Forelimb muscle (tissue), 1 donor: ENCODE results near the gene RTTN. TPM values are rescaled to one million over a fixed set of nuclear protein-coding genes. Genes with fewer than 3 reads are reported as not detected.
"Not testable (repeated sequence)": the region's sequence is repeated elsewhere in the genome, so short reads cannot be mapped to it uniquely, and the experiment has no call there.

Source experiments
- DNase-seq: peaks from one replicate; pipeline ENCODE4 v3.0.0-alpha.2; 2013; ENCODE audit warnings: low read depth
- polyA plus RNA-seq: library from polyadenylated mRNA; unstranded; fragments of 120-200 nt; gene quantifications from one replicate; pipeline ENCODE4 v1.2.1, GENCODE V29; 2013; ENCODE audit not compliant: insufficient read length

Gene RTTN
- polyA plus RNA-seq, 1 donor: 11.9 TPM

GRCh38 chr18:70149616-70150301 lies 55.7 kb downstream of the RTTN start:
- DNase-seq: no peak

- DNase-seq: no peak
Observed at GRCh38 chr18:70149156-70149555, 56.3 kb downstream of the RTTN start.

DNA sequence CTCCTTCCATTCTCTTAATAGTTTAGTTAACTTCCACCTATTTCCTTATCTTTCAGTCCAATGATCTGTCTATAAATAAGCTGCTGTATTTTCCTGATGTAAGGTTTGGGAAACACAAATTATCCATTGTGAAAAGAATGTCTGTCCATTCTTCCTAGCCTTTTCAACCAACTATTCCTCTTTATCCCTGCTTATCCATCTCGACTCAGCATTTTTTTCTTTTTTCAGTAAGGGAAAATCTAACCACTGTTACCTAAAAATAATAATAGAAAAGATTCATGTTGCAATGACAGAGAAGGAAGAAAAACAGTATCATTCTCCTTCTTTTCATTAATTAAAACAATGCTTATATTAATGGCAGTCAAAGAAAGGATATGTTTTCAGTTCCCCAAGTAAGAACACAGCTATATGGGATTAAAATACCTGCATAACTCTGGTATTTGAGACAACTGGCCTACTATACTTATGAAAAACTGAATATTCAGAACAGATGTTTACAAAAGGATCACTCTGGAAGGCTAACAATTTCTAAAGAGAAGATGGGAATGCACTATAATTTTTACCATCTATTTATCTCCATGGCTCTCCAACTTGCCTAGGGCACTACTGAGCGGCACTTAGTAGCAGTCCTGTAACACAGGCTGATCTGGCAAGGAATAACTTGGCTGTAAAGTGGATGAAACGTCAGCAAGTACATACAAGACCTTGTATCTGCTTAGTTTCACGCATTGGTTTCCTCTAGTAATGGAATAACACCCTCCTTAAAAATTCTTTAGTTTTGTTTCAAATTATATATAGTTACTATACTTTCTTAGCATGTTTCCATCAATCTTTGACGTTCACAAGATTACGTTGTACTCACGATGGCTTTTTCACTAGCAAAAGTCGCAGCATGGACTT lies 57.2 kb downstream of the RTTN start:
- DNase-seq: no peak

GRCh38 chr18:70146174-70146573 lies 59.3 kb downstream of the RTTN start:
- no peak for DNase-seq

- no peak for DNase-seq
Observed at GRCh38 chr18:70142001-70142400, 63.5 kb downstream of the RTTN start.

DNA sequence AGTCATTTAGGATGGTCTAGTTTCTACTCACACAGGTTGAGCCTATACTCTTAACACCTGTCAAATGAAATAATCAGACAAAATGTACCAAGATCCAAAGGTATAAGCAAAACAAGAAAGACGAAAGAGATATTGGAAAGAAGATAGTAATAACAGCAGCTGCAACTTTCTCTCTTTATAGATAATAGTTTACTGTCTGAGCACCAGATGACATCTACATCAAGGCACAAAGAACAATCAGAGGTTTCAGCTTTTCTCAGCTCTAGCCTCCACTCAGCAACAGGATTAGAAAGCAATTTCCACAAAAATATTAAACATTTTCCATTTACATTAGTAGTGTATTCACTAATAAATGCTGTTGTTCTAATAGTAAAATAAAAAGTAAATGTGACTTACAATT lies 66.3 kb downstream of the RTTN start:
- no peak for DNase-seq

GRCh38 chr18:70135604-70136003 lies 69.9 kb downstream of the RTTN start:
- DNase-seq: no peak

GRCh38 chr18:70132999-70133398 lies 72.5 kb downstream of the RTTN start:
- no peak for DNase-seq

DNA sequence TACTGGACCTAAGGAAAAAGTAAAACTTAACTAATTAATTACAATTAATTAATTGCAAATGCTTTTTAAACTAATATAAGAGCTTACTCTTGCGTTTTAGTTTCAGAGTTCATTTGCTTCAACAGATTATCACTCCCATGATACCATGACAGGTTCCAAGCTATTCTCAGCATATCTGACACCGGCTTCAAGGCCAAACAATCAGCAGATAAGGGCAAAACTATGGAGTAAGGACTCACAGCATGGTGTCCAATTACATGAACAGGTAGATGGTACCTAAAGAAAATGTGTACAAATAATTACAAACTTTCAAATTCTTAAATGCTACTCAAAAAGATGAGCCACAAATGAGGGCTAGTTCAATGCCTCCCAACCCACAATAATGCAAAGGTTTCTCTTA lies 77.2 kb downstream of the RTTN start:
- DNase-seq: no peak

GRCh38 chr18:70127359-70127758 lies 78.1 kb downstream of the RTTN start:
- DNase-seq: no peak

- DNase-seq: no peak
Observed at GRCh38 chr18:70126832-70127231, 78.7 kb downstream of the RTTN start.

- DNase-seq: no peak
Observed at GRCh38 chr18:70124139-70124538, 81.3 kb downstream of the RTTN start.

DNA sequence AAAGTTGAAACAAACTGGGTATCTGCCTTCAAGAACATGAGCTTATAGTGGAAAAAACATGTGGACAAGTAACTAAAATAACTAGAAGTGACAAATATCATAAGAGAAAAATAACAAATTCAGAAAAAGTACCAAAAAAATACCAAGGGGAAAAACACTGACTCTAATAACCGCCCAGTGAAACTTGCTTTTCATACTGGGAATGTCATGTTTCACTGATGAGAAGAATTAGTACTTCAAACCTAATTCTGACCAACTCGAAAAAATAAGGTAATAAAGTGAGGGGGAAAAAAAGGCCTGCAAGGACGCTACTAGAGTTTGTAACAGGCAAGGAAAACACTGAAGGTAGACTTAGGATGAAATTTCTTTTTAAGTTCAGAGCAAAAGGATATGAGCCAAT lies 83.6 kb downstream of the RTTN start:
- DNase-seq: no peak

DNA sequence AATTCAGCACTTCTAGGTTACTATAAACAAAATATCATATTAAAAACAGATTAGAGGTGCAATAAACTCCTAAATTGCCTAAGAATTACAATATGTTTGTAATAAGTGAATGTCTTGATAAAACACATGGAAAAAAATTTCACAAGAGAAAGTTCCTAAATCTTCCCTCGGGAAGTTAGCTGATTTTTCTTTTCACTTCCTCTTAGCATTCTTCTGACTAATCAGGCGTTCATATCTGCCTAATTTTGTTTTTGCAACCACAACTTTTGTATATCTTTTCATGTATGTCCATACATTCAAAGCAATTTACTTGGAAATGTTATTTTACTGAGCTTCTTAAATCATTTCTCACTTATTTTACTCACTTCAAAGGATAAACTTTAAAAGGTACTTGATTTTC lies 88.5 kb downstream of the RTTN start:
- no peak for DNase-seq

DNA sequence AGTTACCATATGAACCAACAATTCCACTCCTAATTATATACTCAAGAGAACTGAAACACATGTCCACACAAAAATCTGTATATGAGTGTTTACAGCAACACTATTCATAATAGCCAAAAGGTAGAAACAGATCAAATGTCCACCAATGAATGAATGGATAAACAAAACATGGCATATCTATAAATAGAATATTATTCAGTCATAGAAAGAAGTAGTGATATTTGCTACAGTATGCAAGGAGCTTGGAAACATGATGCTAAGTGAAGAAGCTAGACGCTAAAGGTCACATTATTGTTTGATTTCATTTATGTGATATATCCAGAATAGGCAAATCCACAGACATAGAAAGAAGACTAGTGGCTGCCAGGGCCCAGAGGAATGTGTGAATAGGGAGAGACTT lies 92.0 kb downstream of the RTTN start:
- DNase-seq: no peak

DNA sequence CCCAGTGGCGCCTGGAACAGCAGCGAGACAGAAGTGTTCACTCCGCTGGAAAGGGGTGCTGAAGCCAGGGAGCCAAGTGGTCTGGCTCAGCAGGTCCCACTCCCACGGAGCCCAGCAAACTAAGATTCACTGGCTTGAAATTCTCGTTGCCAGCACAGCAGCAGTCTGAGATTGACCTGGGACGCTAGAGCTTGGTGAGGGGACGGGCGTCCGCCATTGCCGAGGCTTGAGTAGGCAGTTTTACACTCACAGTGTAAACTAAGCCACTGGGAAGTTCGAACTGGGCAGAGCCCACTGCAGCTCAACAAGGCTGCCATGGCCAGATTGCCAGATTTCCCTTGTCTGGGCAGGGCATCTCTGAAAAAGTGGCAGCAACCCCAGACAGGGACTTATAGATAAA lies 94.8 kb downstream of the RTTN start:
- DNase-seq: no peak

DNA sequence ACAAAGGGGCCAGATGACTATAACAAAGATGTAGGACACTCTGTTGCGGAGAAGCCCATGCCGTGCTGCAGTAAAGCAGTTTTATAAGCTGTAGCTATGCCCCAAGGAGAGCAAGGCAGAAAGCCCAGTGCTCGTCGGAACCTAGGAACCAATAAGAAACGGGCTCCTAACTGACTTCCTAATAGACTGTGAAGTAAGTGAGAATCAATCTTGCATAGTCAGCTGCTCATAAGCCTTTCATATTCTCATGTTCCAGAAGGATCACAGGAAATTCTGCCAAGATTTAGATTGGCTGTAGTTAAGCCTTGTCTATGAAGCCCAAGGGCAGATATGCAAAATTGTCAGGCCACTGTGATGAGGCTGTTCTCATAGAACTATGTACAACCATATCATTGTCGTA lies 98.4 kb downstream of the RTTN start:
- DNase-seq: peak; percentile 4

GRCh38 chr18:70102854-70103253 lies 102.6 kb downstream of the RTTN start:
- DNase-seq: not testable (repeated sequence)

DNA sequence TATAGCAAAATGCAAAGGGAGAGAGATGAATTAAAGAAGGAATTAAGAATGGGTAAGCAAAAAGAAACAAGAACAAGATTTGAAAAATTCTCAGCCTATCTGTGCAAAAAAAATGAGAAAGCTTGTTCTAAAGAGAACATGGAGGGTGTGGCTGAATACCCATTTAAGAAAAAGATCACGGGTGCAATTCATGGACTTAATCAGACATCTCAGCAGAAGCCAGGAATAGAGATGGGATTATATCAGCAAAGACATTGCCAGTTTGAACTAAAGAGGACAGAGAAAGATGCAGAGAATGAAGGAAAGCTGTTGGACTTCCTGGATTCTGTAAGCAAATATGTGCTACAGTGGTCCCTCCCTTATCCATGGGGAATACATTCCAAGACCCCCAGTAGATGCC lies 115.6 kb downstream of the RTTN start:
- DNase-seq: no peak

DNA sequence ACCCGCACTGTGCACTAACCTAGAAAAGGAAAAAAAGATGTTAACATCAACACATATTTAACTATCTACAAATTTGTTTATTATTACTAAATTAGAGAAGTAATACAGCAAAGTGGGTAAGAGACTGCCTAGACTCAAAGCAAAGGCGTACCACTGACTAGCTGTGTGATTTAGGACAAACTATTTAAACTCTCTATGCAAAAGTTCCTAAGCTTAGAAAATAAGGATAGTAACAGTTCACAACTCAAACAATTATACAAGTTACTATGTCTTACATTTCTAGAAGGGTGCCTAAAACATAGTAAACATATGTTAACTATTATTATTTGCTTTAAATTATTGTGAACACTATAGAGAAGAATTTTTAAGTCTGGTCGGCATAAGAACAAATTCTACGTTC lies 119.4 kb downstream of the RTTN start:
- no peak for DNase-seq

DNA sequence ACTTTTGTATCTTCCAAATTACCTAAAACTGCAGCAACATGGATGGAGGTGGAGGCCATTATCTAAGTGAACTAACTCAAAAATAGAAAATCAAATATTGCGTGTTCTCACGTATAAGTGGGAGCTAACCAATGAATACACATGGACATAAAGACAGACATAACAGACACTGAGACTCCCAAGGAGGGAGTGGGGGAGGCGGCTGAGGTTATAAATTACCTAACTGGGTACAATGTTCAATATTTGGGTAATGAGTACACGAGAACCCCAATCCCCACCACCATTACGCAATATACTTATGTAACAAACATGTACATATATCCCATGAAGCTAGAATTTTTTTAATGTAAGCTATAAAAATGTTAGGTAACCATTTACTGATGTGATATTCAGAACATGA lies 119.8 kb downstream of the RTTN start:
- DNase-seq: no peak

- DNase-seq: no peak
Observed at GRCh38 chr18:70082430-70082829, 123.1 kb downstream of the RTTN start.

DNA sequence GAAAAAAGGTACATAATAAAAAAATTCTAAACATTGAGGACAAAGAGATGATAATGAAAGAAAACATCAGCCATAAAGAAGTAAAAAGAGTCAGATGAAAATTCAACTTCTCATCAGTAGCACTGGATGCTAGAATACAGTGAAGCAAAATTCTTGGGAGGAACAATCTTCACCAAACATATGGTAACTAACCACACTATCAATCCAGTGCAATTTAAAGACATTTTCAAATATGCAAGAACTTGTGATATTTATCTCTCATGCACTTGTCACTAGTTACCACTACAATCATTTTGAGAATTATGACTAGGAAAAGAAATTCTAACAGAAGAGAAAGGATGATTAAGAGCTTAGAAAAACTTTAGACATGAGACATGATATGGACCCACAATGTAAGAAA lies 127.4 kb downstream of the RTTN start:
- DNase-seq: no peak
